ENCODE measurements around the gene PKLR.

- TF ChIP-seq CTCF (conservative IDR thresholded peaks at IDR 0.05 in 1 of 2, IDR thresholded peaks at IDR 0.05 in 1 of 2; ENCODE audit: low read depth in 1 of 2, low read length in 2 of 2) (no peak), EZH2 (IDR thresholded peaks at IDR 0.05; ENCODE audit: low read length, missing control alignments) (no peak)
Measured at GRCh38 chr1:155320252-155320651, 19.0 kb upstream of the PKLR start.
